ENCODE results near the gene ZNF630. TPM values are rescaled to one million over a fixed set of nuclear protein-coding genes. Genes with fewer than 3 reads are reported as not detected.

The ZNF630 gene
- total and polyA plus RNA-seq, 2 of the 8 experiments (the other 6 are each of a cell fraction or from before 2014, with no cell fraction given): 0.67 to 2.2 TPM

- no peak overlapping the region for H2BK5ac ChIP-seq (ENCODE audit: low read depth, low read length)
- no peak overlapping the region for H3K23ac ChIP-seq (ENCODE audit: insufficient read length)
- no peak overlapping the region for H4K5ac ChIP-seq (ENCODE audit: insufficient read length, low read depth, low read length)
- no peak overlapping the region for H4K8ac ChIP-seq (ENCODE audit: extremely low read depth, insufficient read depth, low read length)
- no peak for FAIRE-seq
- TF ChIP-seq SIX5 (IDR thresholded peaks at IDR 0.05; ENCODE audit: low read depth, low read length) (no peak), SUZ12 (IDR thresholded peaks at IDR 0.05; ENCODE audit: low read length) (no peak), KDM1A (IDR thresholded peaks at IDR 0.05; ENCODE audit: borderline replicate concordance, low read length) (no peak), SIRT6 (IDR thresholded peaks at IDR 0.05; ENCODE audit: low read length) (no peak), NANOG (IDR thresholded peaks at IDR 0.05; ENCODE audit: insufficient read depth, low read depth, low read length, poor library complexity, severe bottlenecking) (no peak), BCL11A (IDR thresholded peaks at IDR 0.05; ENCODE audit: low read depth in 2 of 2, low read length in 2 of 2) (no peak), SIN3A (conservative IDR thresholded peaks at IDR 0.05 in 1 of 2, IDR thresholded peaks at IDR 0.05 in 1 of 2; ENCODE audit: low read depth in 1 of 2, low read length in 2 of 2) (no peak), RFX5 (IDR thresholded peaks at IDR 0.05; ENCODE audit: borderline replicate concordance, low read depth, low read length) (no peak)
- TF ChIP-seq, protein P1, sequence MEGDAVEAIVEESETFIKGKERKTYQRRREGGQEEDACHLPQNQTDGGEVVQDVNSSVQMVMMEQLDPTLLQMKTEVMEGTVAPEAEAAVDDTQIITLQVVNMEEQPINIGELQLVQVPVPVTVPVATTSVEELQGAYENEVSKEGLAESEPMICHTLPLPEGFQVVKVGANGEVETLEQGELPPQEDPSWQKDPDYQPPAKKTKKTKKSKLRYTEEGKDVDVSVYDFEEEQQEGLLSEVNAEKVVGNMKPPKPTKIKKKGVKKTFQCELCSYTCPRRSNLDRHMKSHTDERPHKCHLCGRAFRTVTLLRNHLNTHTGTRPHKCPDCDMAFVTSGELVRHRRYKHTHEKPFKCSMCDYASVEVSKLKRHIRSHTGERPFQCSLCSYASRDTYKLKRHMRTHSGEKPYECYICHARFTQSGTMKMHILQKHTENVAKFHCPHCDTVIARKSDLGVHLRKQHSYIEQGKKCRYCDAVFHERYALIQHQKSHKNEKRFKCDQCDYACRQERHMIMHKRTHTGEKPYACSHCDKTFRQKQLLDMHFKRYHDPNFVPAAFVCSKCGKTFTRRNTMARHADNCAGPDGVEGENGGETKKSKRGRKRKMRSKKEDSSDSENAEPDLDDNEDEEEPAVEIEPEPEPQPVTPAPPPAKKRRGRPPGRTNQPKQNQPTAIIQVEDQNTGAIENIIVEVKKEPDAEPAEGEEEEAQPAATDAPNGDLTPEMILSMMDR (IDR thresholded peaks at IDR 0.05; ENCODE audit: control extremely low read depth in 1 of 3, insufficient read depth in 1 of 3, low read depth in 1 of 3, low read length in 3 of 3): no peak
- H3K14ac ChIP-seq (ENCODE audit: insufficient read length): no peak overlapping the region
- H2BK15ac ChIP-seq (ENCODE audit: low read length): no peak overlapping the region
- WGBS, 2 experiments (ENCODE audit: extremely low coverage in 1 of 2, insufficient coverage in 1 of 2, insufficient read length in 1 of 2, insufficient replicate concordance in 2 of 2, low coverage in 1 of 2, low lambda C conversion rate in 2 of 2, missing lambda C conversion rate in 1 of 2): 81% methylated on average over 4 of the region's 6 CpGs; no CpG with 5 or more reads in 1 of the 2 experiments
- no peak overlapping the region for H2BK20ac ChIP-seq (ENCODE audit: low read length)
- no peak overlapping the region for H3K9ac ChIP-seq (replicated peaks in 1 of 4; ENCODE audit: extremely low read depth in 1 of 4, low read depth in 3 of 4, low read length in 3 of 4)
- no peaks in the 10 kb centered on the region for H3K9me3 ChIP-seq (ENCODE audit: insufficient read depth in 2 of 2, low read depth in 1 of 2, low read length in 1 of 2)
- no peak overlapping the region for H3K4me3 ChIP-seq (ENCODE audit: extremely low read depth in 1 of 4, insufficient read depth in 2 of 4, low read depth in 3 of 4, low read length in 4 of 4)
- H2AK5ac ChIP-seq (ENCODE audit: low read depth, low read length): no peak overlapping the region
- no peak overlapping the region for H2AFZ ChIP-seq (ENCODE audit: low read length)
- no peaks in the 10 kb centered on the region for H3K79me2 ChIP-seq (ENCODE audit: control insufficient read depth in 1 of 2, insufficient read depth in 2 of 2, low read length in 2 of 2)
- no peaks in the 10 kb centered on the region for H3K4me1 ChIP-seq (replicated peaks in 1 of 4; ENCODE audit: control insufficient read depth in 3 of 4, insufficient read depth in 4 of 4, low read length in 3 of 4)
- no peak overlapping the region for H2BK120ac ChIP-seq (replicated peaks; ENCODE audit: low read depth, low read length)
- no peak for DNase-seq (ENCODE audit: low read depth in 1 of 2, low spot score in 2 of 2)
- ChIA-PET POLR2A (ENCODE audit: partially characterized antibody) (no interaction called here), CTCF (ENCODE audit: partially characterized antibody) (no interaction called here)
- no peak overlapping the region for H2BK12ac ChIP-seq (ENCODE audit: low read depth, low read length)
- no peaks in the 10 kb centered on the region for H4K20me1 ChIP-seq (replicated peaks in 1 of 2; ENCODE audit: control insufficient read depth in 1 of 2, insufficient read depth in 2 of 2, low read length in 2 of 2)
- H3K18ac ChIP-seq (ENCODE audit: extremely low read depth, low read length): no peak overlapping the region
- no peak overlapping the region for H3K27ac ChIP-seq (ENCODE audit: low read depth, low read length)
- H4K91ac ChIP-seq (replicated peaks; ENCODE audit: insufficient read length, low read length): no peak overlapping the region
- no peak overlapping the region for H3K56ac ChIP-seq (replicated peaks; ENCODE audit: insufficient read length, low read depth, low read length)
- no peaks in the 10 kb centered on the region for H3K27me3 ChIP-seq (replicated peaks in 1 of 4; ENCODE audit: control insufficient read depth in 3 of 4, extremely low read depth in 1 of 4, insufficient read depth in 3 of 4, low read length in 3 of 4)
- no peaks in the 10 kb centered on the region for H3K23me2 ChIP-seq (ENCODE audit: low read depth, low read length)
- no peaks in the 10 kb centered on the region for H3K79me1 ChIP-seq (ENCODE audit: low read depth, low read length)
- H3K36me3 ChIP-seq (ENCODE audit: control insufficient read depth in 2 of 4, insufficient read depth in 4 of 4, low read length in 3 of 4): no peaks in the 10 kb centered on the region
- H3K4ac ChIP-seq (replicated peaks; ENCODE audit: insufficient read length, low read depth, low read length): no peak overlapping the region
- no peak overlapping the region for H3K4me2 ChIP-seq (ENCODE audit: insufficient read depth in 1 of 2, low read depth in 2 of 2, low read length in 2 of 2)
Measured at GRCh38 chrX:48107717-48108116, 36.3 kb upstream of the ZNF630 start.

Data from H1 (cell line).